NK-92 (cell line): ENCODE results near the gene CLDN20.
"Not testable (repeated sequence)": the region's sequence is repeated elsewhere in the genome, so short reads cannot be mapped to it uniquely, and the experiment has no call there.

Experiments
- DNase-seq: peaks from one replicate; lab custom pipeline; 2025; ENCODE audit not compliant: unreplicated experiment; lab: John Stamatoyannopoulos, UW

CLDN20 gene

GRCh38 chr6:155310596-155310995 lies 46.8 kb downstream of the CLDN20 start:
- DNase-seq = no peak

- DNase-seq = no peak
These were observed 47.3 kb downstream of the CLDN20 start for GRCh38 chr6:155311086-155311485.

GRCh38 chr6:155311583-155311982 lies 47.8 kb downstream of the CLDN20 start:
- DNase-seq = no peak

GRCh38 chr6:155312950-155313349 lies 49.1 kb downstream of the CLDN20 start:
- not testable (repeated sequence) for DNase-seq

- no peak for DNase-seq
These were observed 49.8 kb downstream of the CLDN20 start for GRCh38 chr6:155313602-155314091.

GRCh38 chr6:155314092-155314772 lies 50.4 kb downstream of the CLDN20 start, which contains the start of gene TFB1M:
Gene TFB1M (minus strand): TSS chr6:155314484. CDS start chr6:155314428, 56 bp downstream.
- peak; percentile 78 for DNase-seq

- DNase-seq = no peak
These were observed 51.1 kb downstream of the CLDN20 start for GRCh38 chr6:155314773-155315515.

- no peak for DNase-seq
These were observed 51.7 kb downstream of the CLDN20 start for GRCh38 chr6:155315516-155315871.

GRCh38 chr6:155316419-155316818 lies 52.6 kb downstream of the CLDN20 start:
- DNase-seq = no peak

- DNase-seq = no peak
These were observed 53.4 kb downstream of the CLDN20 start for GRCh38 chr6:155317186-155317585.

- DNase-seq = no peak
These were observed 56.1 kb downstream of the CLDN20 start for GRCh38 chr6:155319902-155320301.

GRCh38 chr6:155324172-155324571 lies 60.4 kb downstream of the CLDN20 start:
- DNase-seq = no peak

GRCh38 chr6:155324993-155325392 lies 61.2 kb downstream of the CLDN20 start:
- DNase-seq = no peak

GRCh38 chr6:155325700-155326516 lies 62.1 kb downstream of the CLDN20 start:
- DNase-seq = no peak
